ENCODE measurements around the gene LZTS2. TPM values are rescaled to one million over a fixed set of nuclear protein-coding genes. Genes with fewer than 3 reads are reported as not detected.

LZTS2 gene
- total RNA-seq, 5 donors from 2014 or later (not counting 1 experiment from before 2014, with no cell fraction given), result 16.4 to 39.5 (median 35.4) TPM

DNA sequence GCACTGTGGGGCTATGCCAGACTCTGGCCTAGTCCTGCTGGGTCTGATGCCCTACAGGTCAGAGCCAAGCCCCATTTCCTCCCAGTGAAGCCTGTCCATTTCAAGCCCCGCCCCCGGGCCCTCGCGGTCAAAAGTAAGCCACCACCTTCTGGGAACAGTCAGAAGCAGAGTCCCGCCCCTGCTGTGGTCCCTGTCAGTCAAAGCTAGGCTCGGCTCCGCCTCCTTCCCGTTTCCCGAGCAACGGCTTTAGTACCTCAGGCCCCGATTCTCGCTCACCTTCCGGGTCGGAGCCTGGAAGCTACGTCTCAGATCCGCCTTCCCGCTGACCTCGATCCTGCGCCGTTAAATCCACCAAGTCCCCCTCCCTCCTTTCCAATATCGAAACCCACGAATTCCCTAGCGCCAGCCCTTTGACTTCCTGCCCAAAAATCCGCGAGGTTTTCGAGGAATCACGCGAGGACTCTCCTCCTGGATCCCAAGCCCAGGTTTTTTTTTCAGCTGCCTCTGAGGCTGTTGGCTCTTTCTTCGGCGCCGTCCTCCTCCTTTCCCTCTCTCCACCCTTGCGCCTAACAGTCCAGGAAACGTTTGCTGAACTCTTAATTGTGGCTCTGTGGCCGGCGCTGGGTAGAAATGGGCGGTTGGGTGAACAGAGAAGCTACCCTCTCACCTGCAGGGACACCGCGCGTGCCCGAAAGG lies 43.2 kb downstream of the LZTS2 start:
- ATAC-seq (replicated peaks in 1 of 4), result peak; percentile 80 to 91 (median 86)
- peaks cover 23 to 31% (median 26%) of the 10 kb centered on the region in 3 donors for H3K4me1 Mint-ChIP-seq
- DNase-seq, result peak; percentile 44 to 85 (median 68)
- no peaks in the 10 kb centered on the region for H3K9me3 Mint-ChIP-seq
- Histone ChIP-seq H3K27ac (ENCODE audit: low read length) (peak overlapping the region; percentile 36), H3K9me3 (no peaks in the 10 kb centered on the region), H3K4me1 (ENCODE audit: control insufficient read depth in 1 of 2, extremely low read depth in 1 of 2, insufficient read depth in 2 of 2, low read length in 2 of 2) (peaks cover 5 to 22% of the 10 kb centered on the region in 2 experiments), H3K27me3 (replicated peaks in 1 of 2; ENCODE audit: control insufficient read depth in 2 of 2, extremely low read depth in 1 of 2, insufficient read depth in 2 of 2, low read length in 1 of 2) (peaks cover 13 to 22% of the 10 kb centered on the region in 2 experiments), H3K36me3 (ENCODE audit: control insufficient read depth in 2 of 2, extremely low read depth in 1 of 2, insufficient read depth in 1 of 2, low read length in 1 of 2) (peaks cover 6 to 15% of the 10 kb centered on the region in 2 donors), H3K4me3 (ENCODE audit: control insufficient read depth in 1 of 2, extremely low read depth in 1 of 2, low read length in 1 of 2) (peak overlapping the region; percentile 59 to 83)
- H3K27me3 Mint-ChIP-seq, result peaks cover 17 to 20% of the 10 kb centered on the region in 2 donors
- ChIA-PET CTCF (interaction anchor here (0.6 to 2.1 kb wide), 24 partner anchors 8 to 100 kb away, joined by 3 to 12 read pairs (median 4); partner anchors contain the start of genes PDZD7 (in 1 of the 2) and SFXN3 (in 1 of the 2)), POLR2A (interaction anchor here (0.6 to 1.5 kb wide), 4 partner anchors 11 to 512 kb away, joined by 3 to 9 read pairs (median 4); partner anchors contain the start of gene KAZALD1 (in 1 of the 2))
- peak overlapping the region; percentile 90 to 94 for H3K27ac Mint-ChIP-seq
- H3K36me3 Mint-ChIP-seq, result peaks cover 9% of the 10 kb centered on the region
- peak overlapping the region; percentile 93 to 94 (median 94) for H3K4me3 Mint-ChIP-seq
- WGBS (ENCODE audit: insufficient coverage), result under 1% methylated on average over 28 of the region's 40 CpGs

GRCh38 chr10:101043363-101043707 lies 43.7 kb downstream of the LZTS2 start:
- Histone ChIP-seq H3K9me3 (no peaks in the 10 kb centered on the region), H3K4me1 (ENCODE audit: control insufficient read depth in 1 of 2, extremely low read depth in 1 of 2, insufficient read depth in 2 of 2, low read length in 2 of 2) (peaks cover 5 to 27% of the 10 kb centered on the region in 2 experiments), H3K27ac (ENCODE audit: low read length) (peak overlapping the region; percentile 36), H3K4me3 (ENCODE audit: control insufficient read depth in 1 of 2, extremely low read depth in 1 of 2, low read length in 1 of 2) (peak overlapping the region; percentile 59 to 83), H3K36me3 (ENCODE audit: control insufficient read depth in 2 of 2, extremely low read depth in 1 of 2, insufficient read depth in 1 of 2, low read length in 1 of 2) (peaks cover 6 to 10% of the 10 kb centered on the region in 2 donors), H3K27me3 (replicated peaks in 1 of 2; ENCODE audit: control insufficient read depth in 2 of 2, extremely low read depth in 1 of 2, insufficient read depth in 2 of 2, low read length in 1 of 2) (peaks cover 14 to 27% of the 10 kb centered on the region in 2 experiments)
- WGBS (ENCODE audit: insufficient coverage), result 50% methylated on average over 1 of the region's 2 CpGs
- peaks cover 4% of the 10 kb centered on the region for H3K36me3 Mint-ChIP-seq
- H3K9me3 Mint-ChIP-seq, result no peaks in the 10 kb centered on the region
- H3K27ac Mint-ChIP-seq, result peak overlapping the region; percentile 27 to 94
- ChIA-PET CTCF (interaction anchor here (0.7 to 2.1 kb wide), 21 partner anchors 8 to 99 kb away, joined by 3 to 12 read pairs (median 4); partner anchors contain the start of genes PDZD7 (in 1 of the 2) and SFXN3 (in 1 of the 2)), POLR2A (interaction anchor here (0.6 to 1.5 kb wide), 5 partner anchors 9 to 512 kb away, joined by 3 to 9 read pairs (median 4); partner anchors contain the start of gene KAZALD1 (in 1 of the 2))
- no peak for DNase-seq
- peaks cover 25 to 35% (median 27%) of the 10 kb centered on the region in 3 donors for H3K4me1 Mint-ChIP-seq
- no peak for ATAC-seq (replicated peaks in 1 of 4)
- H3K27me3 Mint-ChIP-seq, result peaks cover 23 to 25% of the 10 kb centered on the region in 2 donors
- peak overlapping the region; percentile 93 to 94 (median 94) for H3K4me3 Mint-ChIP-seq

DNA sequence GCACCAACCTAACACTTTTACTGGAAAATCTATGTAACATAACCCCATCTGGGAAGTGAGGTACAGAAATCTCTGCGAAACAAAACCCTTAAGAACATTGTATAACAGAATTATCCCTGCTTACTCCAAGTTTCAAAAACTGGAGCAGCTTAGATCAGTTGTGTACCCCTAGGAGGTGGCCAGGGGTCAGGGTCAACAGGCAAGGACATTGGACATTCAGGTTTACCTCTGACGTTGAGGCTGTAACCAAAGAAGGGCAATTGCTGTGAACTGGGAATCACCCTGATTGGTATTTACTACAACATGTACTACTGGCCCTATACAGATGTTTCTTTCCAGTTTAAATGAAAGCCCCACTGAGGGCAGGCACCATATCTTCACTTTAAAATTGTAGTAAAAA lies 44.5 kb downstream of the LZTS2 start:
- ATAC-seq (replicated peaks in 1 of 4) (no peak), DNase-seq (no peak)
- H3K36me3 Mint-ChIP-seq, result no peaks in the 10 kb centered on the region
- H3K9me3 Mint-ChIP-seq, result no peaks in the 10 kb centered on the region
- WGBS (ENCODE audit: insufficient coverage), result 100% methylated on average over 1 of the region's 2 CpGs
- no peak overlapping the region for H3K4me3 Mint-ChIP-seq
- Histone ChIP-seq H3K36me3 (ENCODE audit: control insufficient read depth in 2 of 2, extremely low read depth in 1 of 2, insufficient read depth in 1 of 2, low read length in 1 of 2) (peaks cover 6 to 8% of the 10 kb centered on the region in 2 donors), H3K9me3 (no peaks in the 10 kb centered on the region), H3K4me1 (ENCODE audit: control insufficient read depth in 1 of 2, extremely low read depth in 1 of 2, insufficient read depth in 2 of 2, low read length in 2 of 2) (peaks cover 5 to 27% of the 10 kb centered on the region in 2 experiments), H3K27ac (ENCODE audit: low read length) (no peak overlapping the region), H3K4me3 (ENCODE audit: control insufficient read depth in 1 of 2, extremely low read depth in 1 of 2, low read length in 1 of 2) (no peak overlapping the region), H3K27me3 (replicated peaks in 1 of 2; ENCODE audit: control insufficient read depth in 2 of 2, extremely low read depth in 1 of 2, insufficient read depth in 2 of 2, low read length in 1 of 2) (peaks cover 21 to 35% of the 10 kb centered on the region in 2 experiments)
- H3K27me3 Mint-ChIP-seq, result peaks cover 30 to 32% of the 10 kb centered on the region in 2 donors
- peaks cover 27 to 43% (median 32%) of the 10 kb centered on the region in 3 donors for H3K4me1 Mint-ChIP-seq
- H3K27ac Mint-ChIP-seq, result no peak overlapping the region
- ChIA-PET POLR2A (interaction anchor here (0.6 to 0.9 kb wide), 3 partner anchors 10 to 15 kb away, joined by 3 to 4 read pairs (median 4); no protein-coding TSS in a partner anchor), CTCF (interaction anchor here (0.9 to 1.9 kb wide), 9 partner anchors 10 to 46 kb away, joined by 3 to 12 read pairs (median 6); partner anchors contain the start of genes PDZD7 (in 1 of the 2) and SFXN3 (in 1 of the 2))

- ChIA-PET POLR2A (interaction anchor here in 1 of 2 donors (0.6 kb wide), 1 partner anchor 948 kb away, joined by 3 read pairs; no protein-coding TSS in a partner anchor), CTCF (interaction anchor here in 1 of 2 donors (0.6 to 1.8 kb wide), 5 partner anchors 11 to 119 kb away, joined by 3 to 6 read pairs (median 3); no protein-coding TSS in a partner anchor)
- WGBS (ENCODE audit: insufficient coverage), result 79% methylated on average over 13 of the region's 25 CpGs
- H3K27ac ChIP-seq (ENCODE audit: low read length), result no peak overlapping the region
- peaks cover 5 to 33% of the 10 kb centered on the region in 2 experiments for H3K4me1 ChIP-seq (ENCODE audit: control insufficient read depth in 1 of 2, extremely low read depth in 1 of 2, insufficient read depth in 2 of 2, low read length in 2 of 2)
- H3K27ac Mint-ChIP-seq, result peak overlapping the region in 1 of 2 donors; percentile 32
- H3K4me1 Mint-ChIP-seq, result peaks cover 32 to 43% (median 39%) of the 10 kb centered on the region in 3 donors
- H3K9me3 ChIP-seq, result no peaks in the 10 kb centered on the region
- H3K4me3 ChIP-seq (ENCODE audit: control insufficient read depth in 1 of 2, extremely low read depth in 1 of 2, low read length in 1 of 2), result no peak overlapping the region
- no peak overlapping the region for H3K4me3 Mint-ChIP-seq
- no peaks in the 10 kb centered on the region for H3K36me3 Mint-ChIP-seq
- DNase-seq (no peak), ATAC-seq (replicated peaks in 1 of 4) (no peak)
- peaks cover 43 to 50% of the 10 kb centered on the region in 2 donors for H3K27me3 Mint-ChIP-seq
- no peaks in the 10 kb centered on the region for H3K9me3 Mint-ChIP-seq
- H3K36me3 ChIP-seq (ENCODE audit: control insufficient read depth in 2 of 2, extremely low read depth in 1 of 2, insufficient read depth in 1 of 2, low read length in 1 of 2), result no peaks in the 10 kb centered on the region
- peaks cover 21 to 59% of the 10 kb centered on the region in 2 experiments for H3K27me3 ChIP-seq (replicated peaks in 1 of 2; ENCODE audit: control insufficient read depth in 2 of 2, extremely low read depth in 1 of 2, insufficient read depth in 2 of 2, low read length in 1 of 2)
These were observed 47.0 kb downstream of the LZTS2 start for GRCh38 chr10:101046332-101047238.

DNA sequence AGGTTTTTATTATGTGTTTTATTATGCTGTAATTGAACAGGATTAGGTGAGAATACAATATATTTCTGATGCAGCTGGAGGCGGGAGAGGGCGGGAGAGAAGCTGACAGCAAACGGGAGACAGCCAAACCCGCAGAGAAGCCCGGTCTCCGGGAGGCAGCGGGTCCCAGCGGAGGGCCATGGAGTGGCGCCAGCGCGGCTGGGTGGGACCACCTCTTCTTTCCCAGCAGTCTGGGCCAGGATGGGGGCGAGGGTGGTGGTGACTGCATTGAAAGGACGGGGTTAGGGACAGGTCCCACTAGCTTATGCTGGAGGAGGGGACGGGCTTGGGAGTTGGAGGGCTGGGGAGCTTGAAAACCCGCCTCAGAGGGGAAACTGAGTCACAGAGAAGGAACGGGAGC lies 47.7 kb downstream of the LZTS2 start:
- Mint-ChIP-seq H3K9me3 (no peaks in the 10 kb centered on the region), H3K27ac (peak overlapping the region in 1 of 2 donors; percentile 32), H3K36me3 (no peaks in the 10 kb centered on the region), H3K4me3 (no peak overlapping the region), H3K4me1 (peaks cover 26 to 37% (median 32%) of the 10 kb centered on the region in 3 donors), H3K27me3 (peaks cover 43 to 50% of the 10 kb centered on the region in 2 donors)
- ATAC-seq (replicated peaks in 1 of 4) (no peak), DNase-seq (no peak)
- 60% methylated on average over 15 of the region's 16 CpGs for WGBS (ENCODE audit: insufficient coverage)
- Histone ChIP-seq H3K9me3 (no peaks in the 10 kb centered on the region), H3K27me3 (replicated peaks in 1 of 2; ENCODE audit: control insufficient read depth in 2 of 2, extremely low read depth in 1 of 2, insufficient read depth in 2 of 2, low read length in 1 of 2) (peaks cover 21 to 65% of the 10 kb centered on the region in 2 experiments), H3K4me3 (ENCODE audit: control insufficient read depth in 1 of 2, extremely low read depth in 1 of 2, low read length in 1 of 2) (no peak overlapping the region), H3K27ac (ENCODE audit: low read length) (no peak overlapping the region), H3K4me1 (ENCODE audit: control insufficient read depth in 1 of 2, extremely low read depth in 1 of 2, insufficient read depth in 2 of 2, low read length in 2 of 2) (peaks cover 2 to 31% of the 10 kb centered on the region in 2 experiments), H3K36me3 (ENCODE audit: control insufficient read depth in 2 of 2, extremely low read depth in 1 of 2, insufficient read depth in 1 of 2, low read length in 1 of 2) (no peaks in the 10 kb centered on the region)
- CTCF ChIA-PET, result interaction anchor here in 1 of 2 donors (1.0 to 1.8 kb wide), 2 partner anchors 12 to 94 kb away, joined by 3 to 6 read pairs; no protein-coding TSS in a partner anchor
- POLR2A ChIA-PET, result no interaction called here

Measured in T-cell (primary cell).